DMS114 treated with DMSO at 0.1 percent for 48 hours (cell line): Measurements from ENCODE around the gene SLIT1.

ENCODE experiments used
- DNase-seq: peaks from one replicate; lab custom pipeline; 2025; ENCODE audit not compliant: unreplicated experiment; lab: John Stamatoyannopoulos, UW

The SLIT1 gene

DNA sequence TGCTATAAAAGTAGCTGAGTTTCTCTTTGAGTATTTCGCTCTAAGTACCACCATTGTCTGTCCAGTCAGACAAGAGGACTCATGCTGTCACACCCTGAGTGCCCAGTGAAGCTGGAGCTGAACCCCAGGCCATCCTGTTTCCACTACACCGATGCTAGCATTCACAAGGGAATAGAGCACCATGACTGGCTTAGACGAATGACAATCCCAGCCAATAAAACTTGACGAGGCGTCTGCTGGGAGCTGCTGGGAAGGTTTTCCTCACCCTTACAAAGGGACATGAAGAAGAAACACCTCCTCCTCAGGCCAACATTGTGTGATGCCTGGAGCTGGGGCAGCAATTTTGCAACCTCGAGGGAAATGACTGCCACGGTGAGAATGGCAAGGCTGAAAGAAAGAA lies 17.5 kb upstream of the SLIT1 start:
- no peak for DNase-seq

DNA sequence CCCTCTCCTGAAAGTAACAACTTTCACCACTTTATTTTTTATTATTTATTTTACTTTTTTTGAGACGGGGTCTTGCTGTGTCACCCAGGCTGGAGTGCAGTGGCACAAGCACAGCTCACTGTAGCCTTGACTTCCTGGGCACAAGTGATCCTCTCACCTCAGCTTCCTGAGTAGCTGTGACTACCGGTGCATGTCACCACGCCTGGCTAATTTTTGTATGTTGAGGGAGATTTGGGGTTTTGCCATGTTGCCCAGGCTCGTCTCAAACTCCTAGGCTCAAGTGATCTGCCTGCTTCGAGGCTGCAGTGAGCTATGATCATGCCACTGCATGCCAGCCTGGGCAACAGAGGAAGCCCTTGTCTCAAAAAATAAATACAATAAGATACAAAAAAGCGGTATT lies 14.9 kb upstream of the SLIT1 start:
- no peak for DNase-seq

GRCh38 chr10:97199152-97199551 lies 13.4 kb upstream of the SLIT1 start:
- DNase-seq, result no peak

- no peak for DNase-seq
Observed at GRCh38 chr10:97197030-97197500, 11.3 kb upstream of the SLIT1 start.

DNA sequence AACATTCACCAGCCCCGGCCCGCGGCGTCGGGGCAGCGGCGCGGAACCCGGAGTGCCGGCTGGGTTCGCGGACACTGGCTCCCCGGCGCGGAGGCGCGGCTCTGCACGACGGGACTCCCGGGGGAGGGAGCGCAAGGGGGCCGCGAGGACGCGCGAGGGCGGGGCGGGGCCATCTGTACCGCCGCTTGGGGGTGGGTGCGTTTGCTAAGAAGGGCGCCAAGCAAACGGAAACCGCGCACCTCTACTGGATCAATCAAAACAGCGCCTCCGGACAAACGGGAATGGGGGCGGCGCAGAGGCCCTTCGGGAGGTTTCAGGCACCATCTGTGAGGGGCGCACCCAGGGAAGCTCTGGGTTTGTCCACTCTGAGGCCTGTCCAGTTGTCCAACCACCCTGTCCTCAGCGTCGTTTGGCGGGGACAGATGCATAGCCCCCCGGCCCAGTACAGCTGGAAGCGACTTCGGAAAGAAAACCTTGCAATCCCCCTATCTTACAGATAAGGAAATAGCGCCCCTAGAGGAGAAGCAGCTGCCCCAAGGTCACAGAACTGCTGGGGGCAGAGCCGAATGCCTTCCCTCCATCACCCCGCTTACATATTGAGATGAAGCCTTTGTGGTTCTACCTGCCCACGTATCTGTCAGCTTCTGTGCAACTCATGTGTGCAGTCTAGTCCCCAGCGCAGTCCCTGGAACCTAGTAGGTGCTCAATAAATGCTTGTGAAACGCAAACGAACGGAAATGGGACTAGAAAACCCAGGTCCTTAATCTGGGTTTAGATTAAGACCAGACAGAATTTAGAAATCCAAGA lies 10.7 kb upstream of the SLIT1 start:
- peak; percentile 62 for DNase-seq

GRCh38 chr10:97195706-97196222 lies 10.0 kb upstream of the SLIT1 start:
- peak; percentile 39 for DNase-seq

DNA sequence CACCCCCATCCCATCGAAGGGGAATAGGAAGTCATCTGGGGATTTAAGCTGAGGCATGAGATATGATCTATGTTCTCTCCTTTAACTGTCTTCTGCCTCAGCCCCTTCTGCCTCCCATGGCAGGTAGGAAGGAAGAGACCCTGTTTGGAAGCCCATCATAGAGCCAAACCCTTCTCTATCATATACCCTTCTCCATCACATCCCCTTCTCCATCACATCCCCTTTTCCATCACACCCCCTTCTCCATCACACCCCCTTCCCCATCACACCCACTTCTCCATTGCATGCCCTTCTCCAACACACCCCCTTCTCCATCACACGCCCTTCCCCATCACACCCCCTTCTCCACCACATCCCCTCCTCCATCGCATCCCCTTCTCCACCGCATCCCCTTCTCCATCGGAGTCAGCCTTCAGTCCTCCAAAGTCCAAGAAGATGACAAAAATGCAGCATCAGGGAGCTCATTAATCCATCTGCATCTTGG lies 7.2 kb upstream of the SLIT1 start:
- DNase-seq, result no peak

- DNase-seq, result no peak
Observed at GRCh38 chr10:97190450-97190849, 4.7 kb upstream of the SLIT1 start.

GRCh38 chr10:97188261-97188711 lies 2.5 kb upstream of the SLIT1 start:
- no peak for DNase-seq

DNA sequence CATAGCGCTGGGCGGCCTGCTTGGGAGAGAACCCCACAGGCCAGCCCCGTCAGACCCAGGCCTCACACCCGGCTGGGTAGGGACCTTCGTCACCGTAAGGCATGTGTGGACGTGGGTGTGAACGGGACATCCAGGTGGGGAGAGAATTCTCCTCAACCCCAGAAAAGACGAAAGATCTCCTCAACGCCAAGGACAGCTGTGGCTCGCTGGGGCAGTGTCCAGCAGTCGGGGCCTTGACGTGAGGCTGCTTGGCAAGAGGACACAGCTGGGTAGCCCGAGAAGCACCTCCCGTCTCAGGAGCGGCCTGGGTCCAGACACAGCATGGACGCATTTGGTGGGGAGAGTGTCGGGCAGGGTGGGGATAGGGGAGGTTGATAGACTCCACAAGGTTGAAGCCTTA lies 1.2 kb upstream of the SLIT1 start:
- no peak for DNase-seq

DNA sequence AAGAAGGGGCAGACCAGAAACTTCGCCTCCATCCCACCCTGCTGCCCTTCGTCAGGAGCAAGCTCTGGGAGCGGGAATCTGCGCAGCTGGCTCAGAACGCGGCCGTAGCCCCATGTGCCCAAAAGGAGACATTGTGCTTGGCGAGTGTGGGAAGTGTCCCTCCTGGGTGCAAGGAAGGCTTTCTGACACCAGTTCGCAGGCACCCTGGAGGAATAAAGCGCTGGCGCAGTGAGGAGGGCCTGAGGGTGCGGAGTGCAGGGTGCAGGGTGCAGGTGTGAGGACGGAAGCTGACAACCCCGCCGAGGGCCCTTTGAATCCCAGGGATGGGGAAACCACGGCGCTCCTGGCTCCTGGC lies 811 bp downstream of the SLIT1 start:
- no peak for DNase-seq

DNA sequence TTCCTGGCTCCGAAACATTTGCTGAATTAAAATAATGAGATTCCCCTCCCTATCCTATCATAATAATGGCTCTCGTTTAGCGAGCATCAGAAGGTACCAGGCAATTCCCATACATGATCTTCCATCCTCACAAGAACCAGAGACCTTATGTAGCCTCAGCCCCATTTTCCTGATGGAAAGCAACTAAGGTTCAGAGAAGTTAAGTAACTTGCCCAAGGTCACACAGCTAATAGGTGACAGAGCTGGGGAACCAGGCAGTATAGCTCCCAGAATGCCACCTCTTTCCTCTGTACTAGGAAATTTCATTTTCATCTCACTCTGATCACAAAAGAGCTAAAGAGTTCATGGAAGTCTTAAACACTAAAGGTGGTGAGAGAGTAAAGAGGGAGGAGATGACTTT lies 2.4 kb downstream of the SLIT1 start:
- DNase-seq, result no peak

DNA sequence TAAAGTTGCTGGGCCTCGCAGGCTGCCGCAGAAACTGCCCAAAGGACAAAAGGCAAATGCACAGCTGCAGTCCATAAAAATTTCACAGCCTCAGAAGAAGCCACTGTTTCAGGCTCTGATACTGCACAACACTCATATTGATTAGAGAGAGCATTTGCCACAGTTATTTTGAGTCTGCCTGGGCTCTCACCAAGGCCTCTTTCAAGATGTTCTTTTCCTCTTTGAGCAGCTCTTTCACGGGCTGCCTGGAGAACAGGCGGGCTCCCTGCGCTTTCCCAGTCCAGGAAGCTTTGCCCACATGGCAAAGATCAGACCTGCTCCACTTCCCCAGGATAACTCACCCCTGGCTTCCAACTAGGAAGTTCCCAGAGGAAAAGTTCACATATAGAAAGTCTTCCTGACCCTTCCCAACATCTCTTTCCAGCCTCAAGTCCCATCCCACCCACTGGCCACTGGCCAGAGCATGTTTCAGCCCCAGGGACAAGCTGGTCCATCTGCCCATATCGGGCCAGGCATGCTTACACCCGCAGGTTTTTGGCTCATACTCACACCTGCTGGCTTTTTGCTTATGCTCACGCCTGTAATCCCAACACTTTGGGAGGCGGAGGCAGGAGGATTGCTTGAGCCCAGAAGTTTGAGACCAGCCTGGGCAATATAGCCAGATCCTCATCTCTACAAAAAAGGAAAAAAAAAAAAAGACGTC lies 3.3 kb downstream of the SLIT1 start:
- no peak for DNase-seq

GRCh38 chr10:97180986-97181385 lies 4.8 kb downstream of the SLIT1 start:
- no peak for DNase-seq

DNA sequence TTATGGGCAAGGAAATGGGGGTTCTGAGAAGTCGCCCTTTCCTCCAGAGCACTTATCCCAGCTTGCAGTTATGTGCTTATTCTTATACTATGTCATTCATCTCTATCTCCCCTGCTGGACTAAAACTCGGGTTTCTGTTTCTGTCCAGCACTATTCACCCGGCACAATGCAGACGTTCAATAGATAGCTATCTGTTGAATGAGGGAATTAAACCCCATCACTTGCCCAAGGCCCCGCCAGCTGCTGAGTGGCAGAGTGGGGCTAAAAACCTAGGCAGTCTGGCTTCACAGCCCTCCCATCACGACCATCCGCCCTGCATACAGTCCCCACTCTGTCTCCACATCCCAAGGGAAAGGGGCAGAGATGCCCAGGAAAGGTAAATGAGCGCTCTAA lies 5.4 kb downstream of the SLIT1 start:
- no peak for DNase-seq

GRCh38 chr10:97179731-97180362 lies 5.9 kb downstream of the SLIT1 start:
- DNase-seq, result no peak

DNA sequence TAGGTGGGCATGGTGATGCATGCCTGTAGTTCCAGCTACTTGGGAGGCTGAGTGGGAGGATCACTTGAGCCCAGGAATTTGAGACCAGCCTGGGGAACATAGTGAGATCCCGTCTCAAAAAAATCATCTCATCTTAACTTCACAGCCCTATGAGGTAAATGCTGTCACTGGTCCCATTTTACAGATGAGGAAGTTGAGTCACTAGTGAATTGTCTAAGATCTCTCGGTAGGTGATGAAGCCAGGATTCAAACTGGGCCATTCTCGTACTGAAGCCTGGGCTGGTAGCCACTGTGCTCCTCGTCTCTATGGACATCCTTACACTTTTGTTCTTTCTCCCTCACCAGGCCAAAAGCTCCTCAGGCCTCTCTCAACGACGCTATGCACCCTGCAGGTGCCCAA lies 6.4 kb downstream of the SLIT1 start:
- DNase-seq, result no peak

- no peak for DNase-seq
Observed at GRCh38 chr10:97178074-97178473, 7.7 kb downstream of the SLIT1 start.

DNA sequence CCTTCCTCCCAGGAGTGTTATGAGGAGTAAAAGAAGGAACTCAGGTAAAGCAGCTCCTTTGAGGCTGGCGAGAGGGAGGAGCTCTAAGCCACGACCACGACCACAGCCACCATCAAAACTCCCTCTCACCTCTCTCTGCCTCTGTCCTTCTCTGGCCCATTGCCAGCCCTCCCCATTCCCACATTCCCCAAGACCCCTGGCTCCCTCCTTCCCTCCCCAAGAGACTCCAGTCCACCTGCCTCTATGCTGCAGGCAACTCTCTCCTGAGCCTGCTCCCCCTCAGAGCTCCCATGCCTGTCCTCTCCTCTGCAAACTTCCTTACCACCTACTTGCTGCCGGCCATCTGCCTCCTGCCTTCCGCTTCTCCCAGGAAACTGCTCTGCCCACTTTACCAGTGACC lies 9.5 kb downstream of the SLIT1 start:
- no peak for DNase-seq

- no peak for DNase-seq
Observed at GRCh38 chr10:97175586-97175985, 10.2 kb downstream of the SLIT1 start.

DNA sequence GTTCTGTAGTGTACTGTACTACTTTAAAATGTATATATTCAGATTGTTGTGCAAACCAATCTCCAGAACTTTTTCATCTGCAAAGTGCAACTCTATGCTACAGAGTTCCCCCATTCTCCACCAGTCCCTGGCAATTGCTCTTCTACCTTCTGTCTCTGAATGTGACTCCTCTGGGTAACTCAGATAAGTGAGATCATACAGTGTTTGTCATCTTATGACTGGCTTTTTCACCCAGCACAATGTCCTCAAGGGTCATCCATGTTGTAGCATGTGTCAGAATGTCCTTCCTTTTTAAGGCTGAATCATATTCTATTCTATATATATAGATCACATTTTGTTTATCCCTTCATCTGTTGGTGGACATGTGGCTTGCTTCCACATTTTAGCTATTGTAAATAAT lies 10.8 kb downstream of the SLIT1 start:
- DNase-seq, result no peak
